ENCODE measurements around the gene KIAA0408.

DNA sequence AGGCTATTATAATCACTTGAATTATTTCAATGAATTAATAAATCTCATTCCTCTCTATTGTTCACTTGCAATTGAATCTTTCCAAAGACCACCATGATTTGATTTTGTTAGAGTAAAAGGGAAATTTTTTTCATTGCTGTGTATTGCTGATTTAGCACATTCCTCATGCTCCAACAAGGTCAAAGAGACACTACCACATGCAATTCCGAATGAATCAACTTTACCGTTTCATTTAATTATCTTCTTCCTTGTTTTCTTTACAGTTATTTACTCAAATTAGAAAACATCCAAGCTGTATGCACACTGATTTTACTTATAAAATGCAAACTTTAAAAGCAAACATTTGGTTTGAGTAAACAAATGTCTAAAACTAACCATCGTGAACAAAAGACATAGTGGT lies 967 bp downstream of the KIAA0408 start:
- TF ChIP-seq, protein P1, sequence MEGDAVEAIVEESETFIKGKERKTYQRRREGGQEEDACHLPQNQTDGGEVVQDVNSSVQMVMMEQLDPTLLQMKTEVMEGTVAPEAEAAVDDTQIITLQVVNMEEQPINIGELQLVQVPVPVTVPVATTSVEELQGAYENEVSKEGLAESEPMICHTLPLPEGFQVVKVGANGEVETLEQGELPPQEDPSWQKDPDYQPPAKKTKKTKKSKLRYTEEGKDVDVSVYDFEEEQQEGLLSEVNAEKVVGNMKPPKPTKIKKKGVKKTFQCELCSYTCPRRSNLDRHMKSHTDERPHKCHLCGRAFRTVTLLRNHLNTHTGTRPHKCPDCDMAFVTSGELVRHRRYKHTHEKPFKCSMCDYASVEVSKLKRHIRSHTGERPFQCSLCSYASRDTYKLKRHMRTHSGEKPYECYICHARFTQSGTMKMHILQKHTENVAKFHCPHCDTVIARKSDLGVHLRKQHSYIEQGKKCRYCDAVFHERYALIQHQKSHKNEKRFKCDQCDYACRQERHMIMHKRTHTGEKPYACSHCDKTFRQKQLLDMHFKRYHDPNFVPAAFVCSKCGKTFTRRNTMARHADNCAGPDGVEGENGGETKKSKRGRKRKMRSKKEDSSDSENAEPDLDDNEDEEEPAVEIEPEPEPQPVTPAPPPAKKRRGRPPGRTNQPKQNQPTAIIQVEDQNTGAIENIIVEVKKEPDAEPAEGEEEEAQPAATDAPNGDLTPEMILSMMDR (IDR thresholded peaks at IDR 0.05; ENCODE audit: control extremely low read depth in 1 of 3, insufficient read depth in 1 of 3, low read depth in 1 of 3, low read length in 3 of 3): no peak
- TF ChIP-seq POLR2A (IDR thresholded peaks at IDR 0.05; ENCODE audit: control extremely low read depth in 1 of 2, low read depth in 2 of 2, low read length in 2 of 2) (no peak), SIN3A (conservative IDR thresholded peaks at IDR 0.05 in 1 of 2, IDR thresholded peaks at IDR 0.05 in 1 of 2; ENCODE audit: low read depth in 1 of 2, low read length in 2 of 2) (no peak), BCL11A (IDR thresholded peaks at IDR 0.05; ENCODE audit: low read depth in 2 of 2, low read length in 2 of 2) (no peak)

Data from H1 (cell line).